ENCODE results near the gene RANBP9.

- TF ChIP-seq POLR2AphosphoS5 (IDR thresholded peaks at IDR 0.05): no peak
- TF ChIP-seq, protein P1, sequence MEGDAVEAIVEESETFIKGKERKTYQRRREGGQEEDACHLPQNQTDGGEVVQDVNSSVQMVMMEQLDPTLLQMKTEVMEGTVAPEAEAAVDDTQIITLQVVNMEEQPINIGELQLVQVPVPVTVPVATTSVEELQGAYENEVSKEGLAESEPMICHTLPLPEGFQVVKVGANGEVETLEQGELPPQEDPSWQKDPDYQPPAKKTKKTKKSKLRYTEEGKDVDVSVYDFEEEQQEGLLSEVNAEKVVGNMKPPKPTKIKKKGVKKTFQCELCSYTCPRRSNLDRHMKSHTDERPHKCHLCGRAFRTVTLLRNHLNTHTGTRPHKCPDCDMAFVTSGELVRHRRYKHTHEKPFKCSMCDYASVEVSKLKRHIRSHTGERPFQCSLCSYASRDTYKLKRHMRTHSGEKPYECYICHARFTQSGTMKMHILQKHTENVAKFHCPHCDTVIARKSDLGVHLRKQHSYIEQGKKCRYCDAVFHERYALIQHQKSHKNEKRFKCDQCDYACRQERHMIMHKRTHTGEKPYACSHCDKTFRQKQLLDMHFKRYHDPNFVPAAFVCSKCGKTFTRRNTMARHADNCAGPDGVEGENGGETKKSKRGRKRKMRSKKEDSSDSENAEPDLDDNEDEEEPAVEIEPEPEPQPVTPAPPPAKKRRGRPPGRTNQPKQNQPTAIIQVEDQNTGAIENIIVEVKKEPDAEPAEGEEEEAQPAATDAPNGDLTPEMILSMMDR (IDR thresholded peaks at IDR 0.05): no peak
- no peak for TF ChIP-seq POLR2A (IDR thresholded peaks at IDR 0.05)
Measured at GRCh38 chr6:13709689-13710551, 1.7 kb downstream of the RANBP9 start.
